H9 (cell line): ENCODE measurements around the gene SEC23B. TPM values are rescaled to one million over a fixed set of nuclear protein-coding genes. Genes with fewer than 3 reads are reported as not detected.

Experiments
- DNase-seq: peaks from one replicate; pipeline ENCODE4 v3.0.0-alpha.2; 2017
- H2AFZ ChIP-seq: one replicate; pipeline ENCODE4 v1.6.1; 2013; ENCODE audit warnings: mild to moderate bottlenecking, low read length, control low read depth, moderate library complexity
- H2AK5ac ChIP-seq: 2 replicates; pipeline ENCODE4 v1.6.1; 2013; ENCODE audit warnings: low read length, control low read depth, mixed read lengths; ENCODE audit not compliant: insufficient read length
- H2BK120ac ChIP-seq: one replicate; pipeline ENCODE4 v1.6.1; 2013; ENCODE audit warnings: low read depth, mild to moderate bottlenecking, low read length, control low read depth, inconsistent platforms; ENCODE audit not compliant: poor library complexity, severe bottlenecking
- H2BK12ac ChIP-seq: 2 replicates; pipeline ENCODE4 v1.6.1; 2013; ENCODE audit warnings: low read length, control low read depth, mixed read lengths, low read depth; ENCODE audit not compliant: insufficient read length
- H2BK15ac ChIP-seq: 2 replicates; pipeline ENCODE4 v1.6.1; 2013; ENCODE audit warnings: low read depth, low read length, control low read depth
- H2BK20ac ChIP-seq: one replicate; pipeline ENCODE4 v1.6.1; 2013; ENCODE audit warnings: low read depth, mild to moderate bottlenecking, low read length, control low read depth, inconsistent platforms; ENCODE audit not compliant: poor library complexity, severe bottlenecking
- H2BK5ac ChIP-seq: 2 replicates; pipeline ENCODE4 v1.6.1; 2013; ENCODE audit warnings: low read length, control low read depth, mixed read lengths; ENCODE audit not compliant: insufficient read length
- H3K14ac ChIP-seq: 2 replicates; pipeline ENCODE4 v1.6.1; 2013; ENCODE audit warnings: low read length, control low read depth; ENCODE audit not compliant: insufficient read depth
- H3K18ac ChIP-seq: 2 replicates; pipeline ENCODE4 v1.6.1; 2013; ENCODE audit warnings: low read depth, mild to moderate bottlenecking, mixed read lengths, low read length, control low read depth; ENCODE audit not compliant: insufficient read length
- H3K23ac ChIP-seq: 2 replicates; pipeline ENCODE4 v1.6.1; 2013; ENCODE audit warnings: low read length, control low read depth, mixed read lengths, low read depth; ENCODE audit not compliant: insufficient read length
- H3K23me2 ChIP-seq: 2 replicates; pipeline ENCODE4 v1.6.1; 2013; ENCODE audit warnings: low read depth, mild to moderate bottlenecking, mixed read lengths, low read length, control low read depth; ENCODE audit not compliant: insufficient read length, poor library complexity, severe bottlenecking
- H3K27ac ChIP-seq: 2 replicates; pipeline ENCODE4 v1.5.1; 2013; ENCODE audit warnings: low read length, control low read depth, mixed read lengths, low read depth; ENCODE audit not compliant: insufficient read length
- H3K27me3 ChIP-seq: 2 replicates; pipeline ENCODE4 v1.6.1; 2013; ENCODE audit warnings: low read length, control low read depth, inconsistent platforms; ENCODE audit not compliant: insufficient read depth
- H3K4ac ChIP-seq: 2 replicates; pipeline ENCODE4 v1.6.1; 2013; ENCODE audit warnings: low read depth, mild to moderate bottlenecking, control low read depth, inconsistent platforms, low read length, moderate library complexity
- H3K4me1 ChIP-seq: 2 replicates; pipeline ENCODE4 v1.6.1; 2013; ENCODE audit warnings: low read length, control low read depth, inconsistent platforms; ENCODE audit not compliant: insufficient read depth
- H3K4me2 ChIP-seq: 2 replicates; pipeline ENCODE4 v1.6.1; 2013; ENCODE audit warnings: low read length, control low read depth, mixed read lengths; ENCODE audit not compliant: insufficient read length, insufficient read depth
- H3K56ac ChIP-seq: 2 replicates; pipeline ENCODE4 v1.6.1; 2013; ENCODE audit warnings: low read depth, mild to moderate bottlenecking, mixed read lengths, low read length, control low read depth; ENCODE audit not compliant: insufficient read length
- H3K79me1 ChIP-seq: 2 replicates; pipeline ENCODE4 v1.6.1; 2013; ENCODE audit warnings: low read depth, mild to moderate bottlenecking, moderate library complexity, low read length, control low read depth, inconsistent platforms; ENCODE audit not compliant: insufficient read depth, poor library complexity, severe bottlenecking
- H3K79me2 ChIP-seq: 2 replicates; pipeline ENCODE4 v1.6.1; 2013; ENCODE audit warnings: low read length, control low read depth, inconsistent platforms; ENCODE audit not compliant: insufficient read depth
- H3K9ac ChIP-seq: 2 replicates; pipeline ENCODE4 v1.6.1; 2013; ENCODE audit warnings: low read length, control low read depth, mixed read lengths; ENCODE audit not compliant: insufficient read length; ENCODE audit errors: extremely low read depth
- H3K9me3 ChIP-seq: one replicate; pipeline ENCODE4 v1.6.1; 2013; ENCODE audit warnings: low read depth, low read length, inconsistent platforms; ENCODE audit not compliant: control insufficient read depth
- H3T11ph ChIP-seq: one replicate; pipeline ENCODE4 v1.6.1; 2013; ENCODE audit warnings: mild to moderate bottlenecking, low read length, control low read depth, inconsistent platforms
- H4K20me1 ChIP-seq: one replicate; pipeline ENCODE4 v1.6.1; 2013; ENCODE audit not compliant: control insufficient read depth, insufficient read length, insufficient read depth
- H4K5ac ChIP-seq: 2 replicates; pipeline ENCODE4 v1.6.1; 2013; ENCODE audit warnings: low read depth, mild to moderate bottlenecking, mixed read lengths, low read length, control low read depth; ENCODE audit not compliant: insufficient read length
- H4K8ac ChIP-seq: replicated peaks from 2 replicates; pipeline ENCODE4 v1.6.1; 2013; ENCODE audit warnings: low read length, control low read depth, mixed read lengths, low read depth; ENCODE audit not compliant: insufficient read length
- H4K91ac ChIP-seq: 2 replicates; pipeline ENCODE4 v1.6.1; 2013; ENCODE audit warnings: low read depth, mild to moderate bottlenecking, moderate library complexity, mixed read lengths, low read length, control low read depth; ENCODE audit not compliant: insufficient read length
- H3K27ac Mint-ChIP-seq, 3 experiments: 2 replicates in 2 of 3; 3 replicates in 1 of 3; pipeline ENCODE4 v1.8.0; 2020 to 2021; ENCODE audit warnings: mixed read lengths in 3 of 3, mild to moderate bottlenecking in 1 of 3, moderate library complexity in 1 of 3
- H3K27me3 Mint-ChIP-seq: 2 replicates; pipeline ENCODE4 v1.8.0; 2021; ENCODE audit warnings: low read depth, mild to moderate bottlenecking, moderate library complexity, mixed read lengths
- H3K36me3 Mint-ChIP-seq, 3 experiments: 2 replicates in 2 of 3; 3 replicates in 1 of 3; pipeline ENCODE4 v1.8.0; 2020 to 2021; ENCODE audit warnings: low read depth in 3 of 3, mixed read lengths in 3 of 3; ENCODE audit not compliant: insufficient read depth in 1 of 3
- H3K4me1 Mint-ChIP-seq, 2 experiments: 2 replicates each; pipeline ENCODE4 v1.8.0; 2020; ENCODE audit warnings: mixed read lengths in 2 of 2
- H3K4me3 Mint-ChIP-seq, 2 experiments: 2 replicates in 1 of 2; 3 replicates in 1 of 2; pipeline ENCODE4 v1.8.0; 2020 to 2021; ENCODE audit warnings: mild to moderate bottlenecking in 2 of 2, mixed read lengths in 2 of 2, moderate library complexity in 1 of 2
- H3K9me3 Mint-ChIP-seq, 2 experiments: 2 replicates in 1 of 2; 3 replicates in 1 of 2; pipeline ENCODE4 v1.8.0; 2020; ENCODE audit warnings: mild to moderate bottlenecking in 2 of 2, mixed read lengths in 2 of 2, moderate library complexity in 1 of 2
- WGBS: extraction: QIAGEN DNeasy Blood & Tissue Kit; methylation state at CpG from one replicate; pipeline ENCODE4 v1.1.7; 2013; ENCODE audit warnings: missing lambda C conversion rate, low lambda C conversion rate, mixed read lengths; ENCODE audit not compliant: insufficient read length; ENCODE audit errors: extremely low coverage; 5-methylcytosine and 5-hydroxymethylcytosine counted together
- total RNA-seq: library from RNA; stranded (reverse); gene quantifications from 2 replicates; pipeline ENCODE4 v1.2.1, GENCODE V29; 2021
- TF ChIP-seq, protein P1 (sequence below): fragments of 200-600 bp; sonication (generic); conservative IDR thresholded peaks from 3 replicates; pipeline ENCODE4 v1.8.0; 2021; ENCODE audit warnings: antibody characterized with exemption, mild to moderate bottlenecking

SEC23B gene
- total RNA-seq, 1 experiment from 2014 or later = 65.9 TPM

DNA sequence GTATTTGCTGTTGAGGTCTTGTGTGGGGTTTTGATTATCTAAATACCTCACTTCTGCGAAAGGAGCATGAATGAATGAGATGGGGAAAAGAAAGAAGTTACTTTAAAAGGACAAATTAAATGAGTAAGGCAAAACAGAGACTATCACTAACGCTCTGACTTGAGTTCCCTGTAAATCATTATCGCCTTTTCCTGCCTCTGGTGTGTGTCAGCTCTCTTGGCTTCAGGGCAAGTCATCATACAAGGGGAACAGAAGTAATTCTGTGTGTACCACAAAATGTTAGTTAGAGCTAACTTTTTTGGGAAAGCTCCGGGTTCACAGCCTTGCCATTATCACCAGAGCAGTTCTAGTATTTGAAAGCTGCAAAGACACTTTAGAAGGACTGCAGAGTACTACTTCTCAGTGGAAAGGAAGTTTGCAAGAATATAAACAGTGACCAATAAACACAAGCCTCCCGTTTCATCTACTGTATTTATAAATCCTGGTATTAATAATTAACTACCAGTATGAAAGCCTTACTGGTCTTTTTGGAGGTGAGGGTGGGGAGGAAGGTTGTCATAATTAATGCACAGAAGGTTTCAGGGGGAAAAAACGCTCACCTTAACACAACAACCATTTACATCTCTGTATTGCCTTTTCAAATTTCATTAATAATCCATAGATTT, 42.1 kb upstream of the SEC23B start:
- no CpG with 5 or more reads among the region's 6 CpGs for WGBS
- no peak overlapping the region for H4K5ac ChIP-seq
- H3K27ac Mint-ChIP-seq = no peak overlapping the region

More for the DNA sequence above, 42.1 kb upstream of the SEC23B start:
- H3K27ac ChIP-seq = no peak overlapping the region
- no peak overlapping the region for H4K91ac ChIP-seq
- H3K27me3 Mint-ChIP-seq = no peaks in the 10 kb centered on the region
- no peak overlapping the region for H3K18ac ChIP-seq
- no peak overlapping the region for H2AK5ac ChIP-seq
- H3K4ac ChIP-seq = no peak overlapping the region
- H3K27me3 ChIP-seq = no peaks in the 10 kb centered on the region
- no peaks in the 10 kb centered on the region for H3K9me3 Mint-ChIP-seq
- H2BK120ac ChIP-seq = no peak overlapping the region
- peaks cover 11% of the 10 kb centered on the region for H3K23me2 ChIP-seq
- no peak overlapping the region for H2BK15ac ChIP-seq
- TF ChIP-seq, protein P1, sequence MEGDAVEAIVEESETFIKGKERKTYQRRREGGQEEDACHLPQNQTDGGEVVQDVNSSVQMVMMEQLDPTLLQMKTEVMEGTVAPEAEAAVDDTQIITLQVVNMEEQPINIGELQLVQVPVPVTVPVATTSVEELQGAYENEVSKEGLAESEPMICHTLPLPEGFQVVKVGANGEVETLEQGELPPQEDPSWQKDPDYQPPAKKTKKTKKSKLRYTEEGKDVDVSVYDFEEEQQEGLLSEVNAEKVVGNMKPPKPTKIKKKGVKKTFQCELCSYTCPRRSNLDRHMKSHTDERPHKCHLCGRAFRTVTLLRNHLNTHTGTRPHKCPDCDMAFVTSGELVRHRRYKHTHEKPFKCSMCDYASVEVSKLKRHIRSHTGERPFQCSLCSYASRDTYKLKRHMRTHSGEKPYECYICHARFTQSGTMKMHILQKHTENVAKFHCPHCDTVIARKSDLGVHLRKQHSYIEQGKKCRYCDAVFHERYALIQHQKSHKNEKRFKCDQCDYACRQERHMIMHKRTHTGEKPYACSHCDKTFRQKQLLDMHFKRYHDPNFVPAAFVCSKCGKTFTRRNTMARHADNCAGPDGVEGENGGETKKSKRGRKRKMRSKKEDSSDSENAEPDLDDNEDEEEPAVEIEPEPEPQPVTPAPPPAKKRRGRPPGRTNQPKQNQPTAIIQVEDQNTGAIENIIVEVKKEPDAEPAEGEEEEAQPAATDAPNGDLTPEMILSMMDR = no peak
- H2BK5ac ChIP-seq = no peak overlapping the region
- peaks cover 9% of the 10 kb centered on the region for H3K79me2 ChIP-seq
- H3K9ac ChIP-seq = no peak overlapping the region
- no peak overlapping the region for H3T11ph ChIP-seq
- peak overlapping the region; percentile 98 to 99 for H3K4me3 Mint-ChIP-seq
- H2BK20ac ChIP-seq = no peak overlapping the region
- H3K4me1 Mint-ChIP-seq = peaks cover 10 to 13% of the 10 kb centered on the region in 2 experiments
- no peaks in the 10 kb centered on the region for H3K9me3 ChIP-seq
- H3K14ac ChIP-seq = no peak overlapping the region
- peaks cover 4% of the 10 kb centered on the region for H3K79me1 ChIP-seq
- H3K4me1 ChIP-seq = no peaks in the 10 kb centered on the region
- peaks cover 0 to under 1% (median 0%) of the 10 kb centered on the region in 3 experiments; a peak in 1 of 7 replicates for H3K36me3 Mint-ChIP-seq
- H4K8ac ChIP-seq = no peak overlapping the region
- no peaks in the 10 kb centered on the region for H4K20me1 ChIP-seq
- peak overlapping the region; percentile 100 for H3K4me2 ChIP-seq
- no peak overlapping the region for H2AFZ ChIP-seq
- no peak overlapping the region for H3K23ac ChIP-seq
- H3K56ac ChIP-seq = no peak overlapping the region
- H2BK12ac ChIP-seq = no peak overlapping the region
- no peak for DNase-seq
